GM23248 (cell line): ENCODE data around the gene SIX5.

Source experiments
- EZH2 ChIP-seq: fragments of 200-600 bp; sonication (generic); IDR thresholded peaks from 2 replicates; pipeline ENCODE4 v1.6.1; 2018; ENCODE audit warnings: antibody characterized with exemption, mild to moderate bottlenecking; ENCODE audit not compliant: insufficient read depth, poor library complexity, severe bottlenecking
- EZH2phosphoT487 ChIP-seq: fragments of 200-600 bp; sonication (generic); IDR thresholded peaks from 2 replicates; pipeline ENCODE4 v1.6.1; 2018; ENCODE audit warnings: antibody characterized with exemption, moderate library complexity, mild to moderate bottlenecking, low read depth; ENCODE audit not compliant: insufficient read depth

DNA sequence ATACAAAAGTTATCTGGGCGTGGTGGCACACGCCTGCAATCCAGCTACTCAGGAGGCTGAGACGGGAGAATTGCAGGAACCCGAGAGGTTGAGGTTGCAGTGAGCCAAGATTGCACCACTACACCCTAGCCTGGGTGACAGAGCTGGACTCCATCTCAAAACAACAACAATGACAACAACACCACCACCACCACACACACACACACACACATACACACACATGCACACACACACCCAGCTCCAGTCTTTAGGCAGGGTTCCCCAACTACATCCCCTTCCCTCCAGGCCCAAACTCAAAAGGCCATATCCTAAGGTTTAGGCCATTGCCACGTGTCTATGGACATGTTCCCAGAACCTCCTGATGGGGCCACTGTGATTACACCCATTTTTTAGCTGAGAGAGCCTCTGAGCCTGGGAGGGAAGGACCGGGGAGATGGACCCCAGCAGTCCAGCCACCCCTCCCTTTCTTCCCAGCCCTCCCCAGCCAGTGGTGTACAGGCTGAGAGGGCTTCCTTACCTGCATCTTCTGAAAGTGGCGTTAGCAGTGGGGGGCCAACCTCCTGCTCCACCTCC is 32.6 kb upstream of the SIX5 start:
- no peak for TF ChIP-seq EZH2
- TF ChIP-seq EZH2phosphoT487: no peak
